SHP77 treated with DMSO at 0.1 percent for 48 hours (cell line): ENCODE measurements around the gene HTN1.
"Not testable (repeated sequence)": the region's sequence is repeated elsewhere in the genome, so short reads cannot be mapped to it uniquely, and the experiment has no call there.

Experiments used
- DNase-seq: peaks from one replicate; lab custom pipeline; 2025; lab: John Stamatoyannopoulos, UW

HTN1 gene

DNA sequence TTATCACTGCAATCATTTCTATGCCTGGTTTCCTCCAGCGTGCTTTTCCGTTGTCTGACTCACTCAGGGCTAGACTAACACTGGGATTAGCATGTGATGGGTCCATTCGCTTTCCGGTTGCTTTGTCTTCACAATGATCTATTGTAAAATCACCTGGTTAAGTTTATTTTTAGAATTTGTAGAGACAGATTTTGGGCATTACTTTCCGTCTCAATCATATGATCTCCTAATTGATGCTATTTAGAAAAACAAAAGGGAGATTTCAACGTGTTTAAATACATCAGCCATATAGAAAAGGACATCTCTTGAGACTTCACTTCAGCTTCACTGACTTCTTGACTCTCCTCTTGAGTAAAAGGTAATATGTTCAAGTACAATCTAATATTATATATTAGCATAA, at the start of gene HTN1:
Gene HTN1, plus strand, starts transcription at position 301 of the 400 bp plus-strand sequence. CDS start 2,639 bp downstream, outside the sequence.
- DNase-seq: not testable (repeated sequence)

DNA sequence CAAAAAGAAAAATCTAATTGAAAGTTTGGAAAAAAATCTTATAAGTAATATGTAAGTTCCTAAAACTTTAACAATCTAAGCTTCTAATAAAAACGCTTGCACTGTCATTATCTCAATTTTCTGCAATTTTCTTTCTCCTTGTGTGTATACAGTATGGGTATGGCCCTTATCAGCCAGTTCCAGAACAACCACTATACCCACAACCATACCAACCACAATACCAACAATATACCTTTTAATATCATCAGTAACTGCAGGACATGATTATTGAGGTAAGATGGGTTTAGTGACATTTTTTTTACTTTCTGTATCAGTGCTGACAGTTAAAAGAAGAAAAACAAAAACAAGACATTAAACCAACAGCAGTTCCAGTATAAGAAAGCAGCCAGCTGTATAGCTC, 49.5 kb upstream of the HTN1 start:
- no peak for DNase-seq

DNA sequence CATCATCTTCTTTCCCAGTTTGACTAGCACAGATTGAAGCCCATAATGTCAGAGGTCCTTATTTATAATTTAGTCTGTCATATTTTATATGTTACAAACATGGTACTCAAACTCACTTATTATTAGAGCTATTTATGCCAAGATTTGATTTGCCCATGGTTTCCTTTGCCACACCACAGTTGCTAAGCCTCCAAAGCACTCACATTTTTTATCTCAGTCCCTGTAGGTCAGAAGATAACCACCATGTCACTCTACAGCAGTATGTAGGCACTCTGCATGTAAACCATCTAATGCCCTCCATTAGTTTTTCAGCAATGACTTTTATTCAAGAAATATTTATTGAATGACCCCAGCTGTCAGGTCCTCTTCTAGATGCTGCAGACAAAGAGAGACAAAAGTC, 47.7 kb upstream of the HTN1 start:
- no peak for DNase-seq

DNA sequence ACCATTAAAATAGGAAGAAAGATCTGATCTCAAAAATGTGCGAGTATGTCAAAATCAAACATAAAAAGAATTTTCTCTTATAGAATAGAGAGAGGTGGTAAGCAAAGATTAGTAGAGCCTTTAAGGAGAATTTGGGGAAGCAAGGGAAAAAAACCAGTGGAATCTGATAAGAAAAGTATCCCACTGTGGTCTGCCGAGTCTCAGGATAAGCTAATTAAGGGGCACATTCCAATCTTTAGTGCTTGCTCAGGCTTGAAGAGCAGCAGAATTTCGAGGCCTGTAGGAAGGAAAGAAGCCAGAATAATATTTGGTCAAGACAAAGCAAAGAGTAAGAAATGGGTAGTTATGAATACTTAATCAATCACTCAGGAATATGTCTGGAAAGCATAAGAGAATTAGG, 41.5 kb upstream of the HTN1 start:
- DNase-seq: no peak

DNA sequence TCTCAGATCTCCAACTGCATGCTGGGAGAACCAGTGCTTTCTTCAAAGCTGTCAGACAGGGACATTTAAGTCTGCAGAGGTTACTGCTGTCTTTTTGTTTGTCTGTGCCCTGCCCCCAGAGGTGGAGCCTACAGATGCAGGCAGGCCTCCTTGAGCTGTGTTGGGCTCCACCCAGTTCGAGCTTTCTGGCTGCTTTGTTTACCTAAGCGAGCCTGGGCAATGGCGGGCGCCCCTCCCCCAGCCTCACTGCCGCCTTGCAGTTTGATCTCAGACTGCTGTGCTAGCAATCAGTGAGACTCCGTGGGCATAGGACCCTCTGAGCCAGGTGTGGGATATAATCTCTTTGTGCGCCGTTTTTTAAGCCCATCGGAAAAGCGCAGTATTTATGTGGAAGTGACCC, 31.2 kb upstream of the HTN1 start:
- not testable (repeated sequence) for DNase-seq

DNA sequence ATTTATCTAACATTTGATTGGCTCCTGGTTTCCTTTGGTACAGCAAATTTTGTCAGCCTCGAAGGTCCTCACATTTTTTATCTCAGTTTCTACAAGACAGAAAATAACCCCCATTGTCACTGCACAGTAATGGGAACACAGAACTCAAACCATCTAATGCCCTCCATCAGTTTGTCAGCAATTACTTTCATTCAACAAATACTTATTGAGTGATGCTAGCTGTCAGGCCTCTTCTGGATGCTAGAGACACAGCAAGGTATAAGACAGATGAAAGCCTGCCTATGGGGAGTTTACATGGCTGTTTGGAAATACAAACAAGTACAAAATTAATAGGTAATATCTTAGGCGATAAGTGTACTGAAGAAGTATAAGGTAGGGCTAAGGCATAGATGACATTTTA, 27.0 kb upstream of the HTN1 start:
- no peak for DNase-seq

DNA sequence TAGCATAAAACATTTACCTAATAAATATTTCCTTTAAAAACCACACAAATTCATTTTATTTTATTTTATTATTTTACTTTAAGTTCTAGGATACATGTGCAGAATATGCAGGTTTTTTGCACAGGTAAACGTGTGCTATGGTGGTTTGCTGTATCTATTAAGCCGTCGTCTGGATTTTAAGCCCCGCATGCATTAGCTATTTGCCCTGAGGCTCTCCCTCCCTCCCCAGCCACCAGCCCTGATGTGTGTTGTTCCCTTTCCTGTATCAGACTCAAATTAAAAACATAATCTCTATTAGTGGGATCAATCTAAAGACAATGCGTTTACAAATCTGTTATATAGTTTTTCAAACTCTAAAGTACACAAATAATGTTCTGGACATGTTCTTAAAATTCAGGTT, 23.2 kb upstream of the HTN1 start:
- DNase-seq: no peak

DNA sequence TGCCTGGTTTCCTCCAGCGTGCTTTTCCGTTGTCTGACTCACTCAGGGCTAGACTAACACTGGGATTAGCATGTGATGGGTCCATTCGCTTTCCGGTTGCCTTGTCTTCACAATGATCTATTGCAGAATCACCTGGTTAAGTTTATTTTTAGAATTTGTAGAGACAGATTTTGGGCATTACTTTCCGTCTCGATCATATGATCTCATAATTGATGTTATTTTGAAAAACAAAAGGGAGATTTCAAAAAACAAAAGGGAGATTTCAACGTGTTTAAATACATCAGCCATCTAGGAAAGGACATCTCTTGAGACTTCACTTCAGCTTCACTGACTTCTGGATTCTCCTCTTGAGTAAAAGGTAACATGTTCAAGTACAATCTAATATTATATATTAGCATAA, 22.1 kb upstream of the HTN1 start, which contains the start of gene HTN3:
Gene HTN3, plus strand, starts transcription at position 301 of the 400 bp plus-strand sequence. CDS start 2,282 bp downstream, outside the sequence.
- not testable (repeated sequence) for DNase-seq

DNA sequence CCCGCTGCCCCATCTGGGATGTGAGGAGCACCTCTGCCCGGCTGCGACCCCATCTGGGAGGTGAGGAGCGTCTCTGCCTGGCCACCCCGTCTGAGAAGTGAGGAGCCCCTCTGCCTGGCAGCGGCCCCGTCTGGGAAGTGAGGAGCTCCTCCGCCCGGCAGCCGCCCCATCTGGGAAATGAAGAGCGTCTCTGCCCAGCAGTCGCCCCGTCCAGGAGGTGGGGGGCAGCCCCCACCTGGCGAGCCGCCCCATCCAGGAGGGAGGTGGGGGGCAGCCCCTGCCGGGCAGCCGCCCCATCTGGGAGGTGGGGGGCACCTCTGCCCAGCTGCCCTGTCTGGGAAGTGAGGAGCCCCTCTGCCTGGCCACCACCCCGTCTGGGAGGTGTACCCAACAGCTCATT, 12.7 kb upstream of the HTN1 start:
- not testable (repeated sequence) for DNase-seq

DNA sequence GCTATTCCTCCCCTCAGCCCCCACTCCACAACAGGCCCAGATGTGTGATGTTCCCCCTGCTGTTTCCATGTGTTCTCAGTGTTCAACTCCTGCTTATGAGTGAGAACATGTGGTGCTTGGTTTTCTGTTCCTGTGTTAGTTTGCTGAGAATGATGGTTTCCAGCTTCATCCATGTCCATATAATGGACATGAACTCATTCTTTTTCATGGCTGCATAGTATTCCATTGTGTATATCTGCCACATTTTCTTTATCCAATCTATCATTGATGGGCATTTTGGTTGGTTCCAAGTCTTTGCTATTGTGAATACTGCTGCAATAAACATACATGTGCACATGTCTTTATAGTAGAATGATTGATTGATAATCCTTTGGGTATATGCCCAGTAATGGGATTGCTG, 10.3 kb upstream of the HTN1 start:
- not testable (repeated sequence) for DNase-seq

DNA sequence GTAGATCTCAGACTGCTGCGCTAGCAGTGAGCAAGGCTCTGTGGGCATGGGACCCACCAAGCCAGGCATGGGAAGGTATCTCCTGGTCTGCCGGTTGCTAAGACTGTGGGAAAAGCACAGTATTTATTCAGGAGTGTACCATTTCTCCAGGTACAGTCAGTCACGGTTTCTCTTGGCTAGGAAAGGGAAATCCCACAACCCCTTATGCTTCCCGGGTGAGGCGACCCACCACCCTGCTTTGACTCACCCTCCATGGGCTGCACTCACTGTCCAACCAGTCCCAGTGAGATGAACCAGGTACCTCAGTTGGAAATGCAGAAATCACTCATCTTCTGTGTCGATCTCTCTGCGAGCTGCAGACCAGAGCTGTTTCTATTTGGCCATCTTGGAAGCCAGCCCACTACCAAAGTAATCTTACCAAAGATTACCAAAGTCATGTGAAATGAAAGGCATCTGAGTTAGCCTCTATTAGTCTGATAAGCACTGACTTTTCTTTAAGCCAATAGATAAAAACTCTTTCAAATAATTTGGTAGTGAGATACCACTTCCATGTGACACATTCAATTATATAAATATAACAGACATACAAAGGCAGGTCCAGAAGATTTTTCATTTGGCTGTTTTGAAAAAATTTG, 8.5 kb upstream of the HTN1 start:
- DNase-seq: no peak

DNA sequence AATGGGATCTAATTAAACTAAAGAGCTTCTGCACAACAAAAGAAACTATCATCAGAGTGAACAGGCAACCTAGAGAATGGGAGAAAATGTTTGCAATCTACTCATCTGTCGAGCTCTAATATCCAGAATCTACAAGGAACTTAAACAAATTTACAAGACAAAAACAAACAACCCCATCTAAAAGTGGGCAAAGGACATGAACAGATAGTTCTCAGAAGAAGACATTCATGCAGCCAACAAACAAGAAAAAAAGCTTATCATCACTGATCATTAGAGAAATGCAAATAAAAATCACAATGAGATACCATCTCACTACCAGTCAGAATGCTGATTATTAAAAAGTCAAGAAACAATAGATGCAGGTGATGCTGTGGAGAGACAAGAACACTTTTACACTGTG, 6.3 kb downstream of the HTN1 start:
- not testable (repeated sequence) for DNase-seq

DNA sequence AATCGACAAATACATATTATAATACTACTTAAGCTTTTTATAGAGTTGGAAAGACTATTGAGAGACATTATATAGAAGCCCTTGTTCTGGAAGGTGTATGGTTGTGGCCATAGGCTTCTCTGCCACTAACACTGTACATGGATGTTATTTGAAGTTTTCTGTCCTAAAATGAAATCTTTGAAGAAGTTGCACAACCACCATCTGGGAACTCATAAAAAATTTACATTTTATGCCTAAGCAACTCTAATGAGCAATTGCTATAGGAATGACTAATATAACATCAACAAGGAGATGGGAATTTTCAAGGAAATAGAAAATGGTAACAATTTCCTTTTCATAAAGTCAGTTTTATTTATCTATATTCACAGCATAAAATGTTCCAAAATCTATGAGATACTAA, 7.4 kb downstream of the HTN1 start:
- DNase-seq: no peak

DNA sequence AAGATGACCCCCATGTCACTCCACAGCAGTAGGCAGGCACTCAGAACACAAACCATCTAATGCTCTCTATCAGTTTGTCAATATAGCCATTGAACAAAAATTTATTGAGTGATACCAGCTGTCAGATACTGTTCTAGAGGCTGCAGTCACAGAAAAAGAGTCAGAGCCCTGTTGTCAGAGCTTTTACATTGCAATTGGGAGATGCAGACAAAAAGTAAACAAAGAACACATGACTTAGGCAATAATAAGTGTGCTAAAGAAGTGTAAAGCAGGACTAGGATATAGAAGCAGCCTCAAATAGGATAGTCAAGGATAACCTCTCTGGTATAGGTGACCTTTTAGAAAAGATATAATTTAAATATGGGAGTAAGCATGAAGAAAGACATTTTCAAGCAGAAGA, 8.9 kb downstream of the HTN1 start:
- DNase-seq: no peak

DNA sequence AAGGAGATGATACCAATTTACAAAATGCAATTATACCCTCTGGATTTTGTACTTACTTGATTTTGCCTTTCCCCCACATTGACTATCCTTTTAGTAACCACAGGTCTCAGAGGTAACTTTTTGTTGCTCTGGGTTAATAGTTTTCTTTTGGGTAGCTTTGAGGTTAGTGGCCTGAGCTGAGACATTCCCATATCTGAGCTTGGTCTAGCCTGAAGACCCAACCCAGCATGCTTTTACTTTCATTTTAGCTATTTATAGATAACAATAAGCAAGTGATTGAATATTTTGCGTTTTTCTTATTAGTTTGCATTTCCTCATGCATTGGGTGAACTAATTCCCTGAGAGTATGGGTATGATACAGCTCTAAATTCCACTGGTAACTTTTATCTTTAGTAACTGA, 11.8 kb downstream of the HTN1 start:
- no peak for DNase-seq

DNA sequence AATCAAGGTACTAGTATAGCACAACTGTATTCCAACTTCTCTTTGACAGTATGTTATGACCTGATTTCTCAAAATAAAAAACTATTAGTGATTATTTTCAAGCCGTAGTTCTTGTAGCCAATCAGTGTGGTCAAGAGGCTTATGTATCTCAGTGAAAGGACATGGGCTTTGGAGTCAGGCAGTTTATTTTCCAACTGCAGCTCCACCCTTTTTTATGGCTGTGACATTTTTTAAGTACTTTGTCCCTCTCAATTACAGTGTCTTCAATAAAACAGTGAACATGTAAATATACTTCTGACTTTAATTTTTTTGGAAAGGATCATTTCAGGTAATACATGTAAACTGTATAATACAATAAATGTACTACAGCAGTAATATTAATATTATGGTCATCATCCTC, 30.0 kb downstream of the HTN1 start:
- no peak for DNase-seq

DNA sequence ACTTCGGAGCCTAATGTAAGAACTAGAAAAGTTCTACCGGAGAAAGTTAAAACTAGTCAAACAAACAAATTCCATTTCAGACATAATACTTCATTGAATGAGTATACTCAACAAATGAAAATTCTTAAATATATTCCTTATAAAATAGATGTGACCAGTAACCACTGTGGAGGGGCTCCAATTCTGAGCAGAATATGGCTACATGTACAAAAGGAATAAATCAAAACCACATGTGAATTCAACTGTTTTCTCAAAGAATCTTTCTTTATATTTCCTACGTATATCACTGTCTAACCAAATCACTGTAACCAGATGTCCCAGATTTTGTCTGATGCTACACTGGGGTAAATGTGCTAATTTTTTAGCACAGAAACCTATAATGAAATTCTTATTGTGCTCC, 49.0 kb downstream of the HTN1 start:
- no peak for DNase-seq
